Measurements from ENCODE around the gene GRK3.

Gene GRK3

DNA sequence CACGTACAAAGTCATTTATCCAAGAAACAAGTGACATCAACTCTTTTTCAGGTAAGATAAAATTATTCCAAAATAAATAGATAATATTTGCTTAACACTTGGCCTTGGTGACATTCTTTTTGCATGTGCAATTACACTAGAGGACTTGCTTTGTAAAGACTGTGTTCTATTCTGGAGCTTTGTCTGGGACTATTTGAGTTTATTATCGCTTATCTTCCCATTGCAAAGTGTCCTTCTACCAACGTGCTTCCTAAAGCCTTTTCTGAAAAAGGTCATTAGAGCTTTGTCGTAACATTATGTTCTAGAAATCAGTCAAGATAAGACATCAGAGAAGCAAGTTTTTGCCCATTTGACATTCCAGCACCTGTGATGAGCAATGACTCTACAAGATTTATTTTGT, 99.2 kb downstream of the GRK3 start:
- DNase-seq (ENCODE audit: low read depth) = no peak

DNA sequence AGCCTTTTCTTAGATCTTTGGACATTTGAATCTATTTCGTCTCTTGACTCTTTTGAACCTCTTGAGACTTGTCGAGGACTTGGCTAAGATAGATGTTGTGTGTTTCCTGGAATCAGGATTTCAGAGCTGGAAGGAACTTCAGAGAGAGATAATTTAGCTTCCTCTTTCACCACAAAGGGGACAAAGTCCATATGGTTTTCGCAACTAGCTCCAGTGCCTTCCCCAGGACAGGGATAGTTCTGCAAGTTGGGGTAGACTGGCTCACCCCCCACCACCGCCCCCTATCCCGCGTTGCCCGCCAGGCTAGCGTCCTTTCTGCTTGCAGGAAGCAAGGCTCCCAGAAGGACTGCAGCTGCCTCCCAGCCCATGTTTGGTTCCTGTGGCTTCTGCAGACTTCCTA, 101.8 kb downstream of the GRK3 start:
- DNase-seq (ENCODE audit: low read depth) = no peak

DNA sequence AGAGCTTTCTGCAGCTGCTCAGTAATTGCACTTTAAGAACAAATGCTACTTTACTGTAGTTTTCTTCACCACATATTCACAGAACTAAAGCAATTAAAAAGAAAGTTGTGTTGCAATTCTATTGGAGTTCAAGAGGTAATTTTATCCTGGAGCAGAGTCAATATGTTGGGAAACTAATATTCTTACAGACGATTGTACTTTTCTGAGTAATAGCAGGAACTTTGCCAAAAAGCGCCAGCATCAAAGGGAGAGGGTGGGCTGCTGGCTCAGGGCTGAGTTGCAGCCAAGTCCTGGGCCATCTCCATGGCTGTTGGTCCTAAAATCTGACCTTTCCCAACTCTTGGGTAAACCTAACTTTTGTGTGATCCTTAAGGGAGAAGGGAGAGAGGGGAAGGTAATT, 104.0 kb downstream of the GRK3 start:
- no peak for DNase-seq (ENCODE audit: low read depth)

DNA sequence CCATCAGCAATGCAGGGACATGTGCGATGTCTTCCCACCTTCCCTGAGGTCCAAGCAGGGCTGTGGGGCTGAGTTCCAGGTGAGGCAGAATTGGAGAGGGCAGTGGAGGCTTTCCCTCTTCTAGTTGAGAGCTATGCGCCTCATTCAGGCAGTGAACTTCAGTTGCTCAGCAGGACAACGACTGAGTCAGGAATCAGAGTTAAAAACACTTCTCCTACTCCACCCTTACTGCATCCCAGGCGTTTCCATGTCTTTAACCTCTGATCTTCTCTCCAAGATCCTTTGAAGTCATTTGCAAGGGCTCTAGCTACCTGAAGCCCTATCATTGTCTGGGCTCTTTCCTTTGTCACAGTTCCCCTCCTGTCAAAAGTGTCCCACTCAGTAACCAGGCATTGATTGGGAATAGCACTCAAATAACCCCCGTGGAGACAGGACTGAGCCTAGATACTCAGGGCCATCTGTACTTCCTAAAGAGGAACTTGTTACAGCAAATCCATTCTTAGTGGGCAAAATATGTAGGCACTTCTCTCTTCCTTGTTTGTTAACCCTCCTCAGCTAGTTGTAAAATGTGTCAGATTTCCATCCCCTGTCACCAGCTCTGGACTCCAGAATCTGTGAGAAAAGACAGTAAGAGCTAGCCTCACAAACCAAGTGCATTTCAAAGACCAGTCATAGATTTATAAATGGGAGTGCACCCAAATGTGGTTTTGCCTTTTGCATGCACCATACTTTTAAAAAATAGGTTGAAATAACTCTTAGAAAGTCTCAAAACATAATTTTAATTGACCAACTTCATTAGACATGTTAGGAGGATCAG, 105.0 kb downstream of the GRK3 start:
- DNase-seq (ENCODE audit: low read depth) = no peak

- DNase-seq (ENCODE audit: low read depth) = no peak
Measured at GRCh38 chr22:25670070-25670461, 105.6 kb downstream of the GRK3 start.

GRCh38 chr22:25672289-25673084, 108.0 kb downstream of the GRK3 start:
- DNase-seq (ENCODE audit: low read depth) = no peak

DNA sequence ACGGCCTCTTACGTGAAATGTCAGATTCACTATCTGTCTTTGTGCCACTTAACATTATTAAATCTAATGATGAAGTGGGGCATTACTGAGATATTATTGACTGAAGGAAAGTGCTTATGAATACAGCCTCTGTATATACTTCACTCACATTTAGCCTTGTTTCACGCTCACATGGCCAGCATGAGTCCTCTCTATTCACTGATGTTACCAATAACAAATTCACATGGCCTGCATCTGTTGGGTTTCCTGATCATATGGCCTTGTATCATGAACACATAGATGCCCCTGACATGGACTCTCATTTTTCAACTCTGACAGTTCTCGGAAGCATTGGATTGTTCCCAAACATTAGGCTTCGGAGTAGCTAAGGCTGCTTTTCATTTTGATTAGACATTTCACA, 109.2 kb downstream of the GRK3 start:
- no peak for DNase-seq (ENCODE audit: low read depth)

DNA sequence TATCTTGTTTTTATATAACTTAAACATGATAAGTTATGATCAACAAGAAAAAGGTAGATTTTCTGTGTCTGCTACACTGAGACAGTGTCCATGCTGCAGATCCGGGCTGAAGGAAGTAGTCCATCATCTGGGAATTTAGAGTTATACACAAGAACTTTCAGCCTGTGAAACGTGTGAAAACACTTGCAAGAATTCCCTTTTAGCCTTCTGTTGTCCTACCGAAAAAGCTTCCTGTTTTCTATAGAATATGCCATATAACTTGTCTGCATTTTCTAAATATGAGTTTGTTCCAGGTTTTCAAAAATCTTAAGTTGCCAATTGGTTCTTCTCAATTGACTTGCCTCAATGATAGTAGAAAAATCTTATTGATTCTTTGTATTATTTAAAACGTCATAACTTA, 113.2 kb downstream of the GRK3 start:
- DNase-seq (ENCODE audit: low read depth) = no peak

- DNase-seq (ENCODE audit: low read depth) = no peak
Measured at GRCh38 chr22:25680051-25680450, 115.6 kb downstream of the GRK3 start.

GRCh38 chr22:25680956-25681355, 116.5 kb downstream of the GRK3 start:
- no peak for DNase-seq (ENCODE audit: low read depth)

DNA sequence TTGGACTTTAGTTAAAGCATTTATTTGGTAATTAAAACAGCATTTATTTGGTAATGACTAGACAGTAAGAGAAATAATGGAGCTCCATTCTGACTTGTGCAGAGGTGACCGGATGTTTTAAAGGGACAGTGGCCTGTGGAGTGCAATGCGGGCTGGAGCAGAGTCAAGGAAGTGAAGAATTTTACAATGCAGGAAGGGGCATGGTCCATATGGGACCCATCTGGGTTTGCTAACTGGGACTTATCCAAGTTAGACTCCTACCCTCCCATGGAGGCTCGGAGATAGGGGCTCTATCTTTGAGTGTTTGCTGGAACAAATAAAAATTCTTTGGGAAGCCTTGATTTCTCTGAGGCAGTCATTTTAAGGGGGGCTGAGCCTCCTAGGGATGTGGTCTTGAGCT, 117.6 kb downstream of the GRK3 start:
- DNase-seq (ENCODE audit: low read depth) = no peak

GRCh38 chr22:25688627-25689026, 124.2 kb downstream of the GRK3 start:
- no peak for DNase-seq (ENCODE audit: low read depth)

GRCh38 chr22:25689631-25690030, 125.2 kb downstream of the GRK3 start:
- DNase-seq (ENCODE audit: low read depth) = no peak

GRCh38 chr22:25690798-25691197, 126.3 kb downstream of the GRK3 start:
- no peak for DNase-seq (ENCODE audit: low read depth)

GRCh38 chr22:25692397-25693267, 128.2 kb downstream of the GRK3 start:
- no peak for DNase-seq (ENCODE audit: low read depth)

GRCh38 chr22:25693268-25693565, 128.7 kb downstream of the GRK3 start:
- DNase-seq (ENCODE audit: low read depth) = no peak

GRCh38 chr22:25694196-25694907, 129.9 kb downstream of the GRK3 start:
- no peak for DNase-seq (ENCODE audit: low read depth)

DNA sequence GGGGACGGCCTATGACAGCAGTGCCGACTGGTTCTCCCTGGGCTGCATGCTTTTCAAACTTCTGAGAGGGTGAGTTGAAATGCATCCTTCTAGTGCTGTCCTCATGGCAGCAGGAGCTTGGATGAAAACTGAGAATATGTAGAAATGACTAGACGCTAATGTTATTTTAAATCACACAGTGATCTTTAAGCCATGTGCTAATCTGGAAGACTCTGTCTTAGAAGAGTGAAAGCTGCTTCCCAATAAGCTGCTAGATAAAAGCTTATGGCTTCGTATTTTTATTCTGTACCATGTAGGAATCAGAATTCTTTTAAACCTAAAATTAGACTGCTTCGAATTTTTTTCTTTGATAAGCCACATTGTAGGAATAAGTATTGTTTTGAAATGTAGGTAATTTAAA, 130.7 kb downstream of the GRK3 start:
- DNase-seq (ENCODE audit: low read depth) = no peak

DNA sequence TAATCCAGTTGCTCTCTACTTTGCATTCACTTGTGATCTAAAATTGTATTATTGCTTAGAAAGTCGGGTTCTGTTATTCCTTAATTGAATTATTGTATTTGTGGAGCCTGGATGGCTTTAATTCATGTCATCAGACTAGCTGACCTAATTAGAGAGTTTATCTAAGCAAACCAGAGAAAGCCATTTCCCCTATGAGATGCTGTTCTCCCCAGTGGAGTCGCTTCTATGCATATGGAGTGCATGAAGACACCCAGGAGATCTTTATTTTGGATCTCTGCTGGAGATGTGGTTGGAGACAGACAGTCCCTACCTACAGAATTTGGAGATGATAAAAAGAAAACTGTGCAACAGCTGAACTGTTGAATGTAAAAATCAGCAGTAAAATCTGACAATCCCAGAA, 132.3 kb downstream of the GRK3 start:
- no peak for DNase-seq (ENCODE audit: low read depth)

DNA sequence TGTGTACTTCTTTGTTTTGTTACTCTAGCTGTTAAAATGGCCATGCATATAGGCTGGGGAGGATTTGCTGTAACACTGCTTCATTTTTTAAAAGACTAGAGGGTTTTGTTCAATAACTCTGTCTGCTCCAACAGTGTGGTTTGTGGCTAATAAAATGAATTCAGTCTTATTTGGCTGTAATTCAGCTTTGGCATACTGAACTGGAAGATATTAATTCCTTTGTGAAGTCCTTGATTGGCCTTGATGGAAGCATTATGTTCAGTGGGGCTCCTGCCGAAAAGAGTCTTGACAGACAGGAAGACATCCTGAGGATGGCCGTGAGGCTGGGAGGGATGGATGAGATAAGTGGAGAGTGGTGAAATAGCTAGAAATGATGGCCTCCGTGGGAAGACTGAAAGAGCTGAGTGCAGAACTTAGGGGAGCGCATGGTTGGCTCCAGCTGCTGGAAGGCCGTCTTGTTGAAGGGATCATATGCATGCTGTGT, 132.7 kb downstream of the GRK3 start:
- DNase-seq (ENCODE audit: low read depth) = no peak

- no peak for DNase-seq (ENCODE audit: low read depth)
Measured at GRCh38 chr22:25697978-25698377, 133.5 kb downstream of the GRK3 start.

DNA sequence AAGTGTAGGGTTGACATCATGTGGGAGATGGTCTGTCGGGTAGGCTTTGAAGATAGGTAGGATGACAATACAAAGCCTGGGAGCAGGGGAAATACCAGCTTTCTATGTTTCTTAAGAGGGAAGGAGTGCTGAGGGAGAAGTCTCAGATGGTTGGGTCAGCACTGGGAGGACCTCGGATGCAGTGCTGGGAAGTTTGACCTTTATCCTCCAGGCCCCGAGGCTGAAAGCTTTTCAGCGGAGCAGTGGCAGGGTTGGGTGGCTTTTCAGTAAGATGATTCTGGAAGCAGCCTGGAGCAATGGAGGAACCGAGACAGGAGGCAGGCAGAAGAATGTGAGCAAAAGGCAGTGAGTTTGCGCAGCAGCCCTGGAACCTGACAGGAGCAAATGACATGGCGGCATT, 134.0 kb downstream of the GRK3 start:
- DNase-seq (ENCODE audit: low read depth) = no peak

Data from activated T-helper 9 cell treated with anti-CD3 and anti-CD28 coated beads, Interleukin-2, amount 50 U/mL, for 16 hours (primary cell).